NOMO-1 (cell line): ENCODE measurements around the gene PDK2.

Experiments
- DNase-seq, 2 experiments: peaks; one replicate each; lab custom pipeline; 2025; ENCODE audit not compliant: unreplicated experiment in 2 of 2; lab: John Stamatoyannopoulos, UW

PDK2 gene

DNA sequence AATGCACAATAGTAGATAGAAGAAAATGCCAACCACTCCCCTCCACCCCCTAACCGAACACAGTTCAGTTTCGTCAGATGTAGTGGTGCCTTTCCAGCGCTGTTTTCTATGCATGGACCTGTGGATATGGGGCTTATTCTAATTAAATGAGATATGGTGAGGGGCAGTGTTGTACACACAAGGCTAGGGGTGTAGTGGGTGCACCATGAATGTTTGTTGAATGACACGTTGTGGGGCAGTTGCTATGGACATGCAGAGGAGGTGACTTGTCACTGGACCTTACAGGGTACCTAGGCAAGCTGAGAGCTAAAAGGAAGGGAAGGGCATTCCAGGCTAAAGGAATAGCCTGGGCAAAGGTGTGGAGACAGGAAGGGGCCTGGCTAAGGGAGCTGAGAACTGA, 3.4 kb downstream of the PDK2 start:
- no peak for DNase-seq

DNA sequence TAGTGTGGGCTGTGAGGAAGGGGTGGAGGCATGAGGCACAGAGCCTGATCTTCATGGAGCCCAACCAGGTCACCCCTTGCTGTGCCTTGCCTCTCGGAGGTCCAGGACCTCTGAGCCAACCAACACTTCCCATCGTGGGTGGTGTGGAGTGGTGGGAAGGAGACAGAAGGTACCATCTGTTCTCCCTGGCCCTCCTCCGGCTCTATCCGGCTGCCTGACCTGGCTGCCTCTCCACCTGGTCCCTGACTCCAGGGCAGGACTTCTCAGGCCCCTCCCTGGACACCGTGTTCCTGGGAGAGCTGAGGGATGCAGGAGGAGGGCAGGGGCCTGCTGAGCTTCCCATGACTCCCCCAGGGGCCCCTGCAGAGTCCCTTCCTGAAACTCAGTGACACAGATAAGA, 3.9 kb downstream of the PDK2 start:
- DNase-seq: no peak

DNA sequence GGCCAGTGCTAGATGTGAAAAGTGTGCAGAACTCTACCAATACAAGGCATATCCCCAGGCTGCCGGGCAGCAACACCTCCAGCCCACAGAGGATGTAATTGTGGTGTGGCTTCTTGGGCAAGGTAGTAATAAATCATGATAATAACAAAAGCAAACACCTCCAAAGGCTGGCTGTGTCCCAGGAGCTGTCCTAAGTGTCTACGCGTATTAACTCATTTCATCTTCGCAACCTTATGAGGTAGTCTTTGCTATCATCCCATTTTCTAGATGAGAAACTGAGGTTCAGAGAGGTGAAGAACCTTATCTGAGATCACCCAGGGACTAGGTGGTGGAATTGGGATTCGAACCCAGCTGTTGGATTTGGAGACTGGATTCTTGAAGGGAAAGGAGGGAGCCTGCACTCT, 5.3 kb downstream of the PDK2 start:
- DNase-seq: no peak

GRCh38 chr17:50100921-50101345, 5.8 kb downstream of the PDK2 start:
- no peak for DNase-seq

- no peak for DNase-seq
Measured at GRCh38 chr17:50101346-50102163, 6.4 kb downstream of the PDK2 start.

- no peak for DNase-seq
Measured at GRCh38 chr17:50102164-50102991, 7.2 kb downstream of the PDK2 start.

DNA sequence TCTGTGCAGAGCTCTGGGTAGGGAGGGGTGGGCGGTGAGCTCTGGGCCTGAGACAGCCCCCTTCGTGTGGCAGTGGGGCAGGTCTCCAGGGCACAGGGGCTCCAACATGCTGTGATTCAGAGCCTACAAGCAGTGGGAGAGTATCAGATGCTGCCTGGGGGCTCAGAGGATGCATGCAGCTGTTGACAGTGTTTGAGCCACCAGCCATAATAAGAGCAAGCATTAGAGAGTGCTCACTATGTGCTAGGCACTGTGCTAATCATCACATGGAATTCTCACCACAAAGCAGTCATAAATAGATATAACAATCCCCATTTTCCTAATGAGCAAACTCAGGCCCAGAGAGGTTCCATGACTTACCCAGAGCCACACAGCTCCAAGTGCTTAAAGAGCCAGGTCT, 8.1 kb downstream of the PDK2 start:
- no peak for DNase-seq

- no peak for DNase-seq
Measured at GRCh38 chr17:50103941-50104340, 8.8 kb downstream of the PDK2 start.

DNA sequence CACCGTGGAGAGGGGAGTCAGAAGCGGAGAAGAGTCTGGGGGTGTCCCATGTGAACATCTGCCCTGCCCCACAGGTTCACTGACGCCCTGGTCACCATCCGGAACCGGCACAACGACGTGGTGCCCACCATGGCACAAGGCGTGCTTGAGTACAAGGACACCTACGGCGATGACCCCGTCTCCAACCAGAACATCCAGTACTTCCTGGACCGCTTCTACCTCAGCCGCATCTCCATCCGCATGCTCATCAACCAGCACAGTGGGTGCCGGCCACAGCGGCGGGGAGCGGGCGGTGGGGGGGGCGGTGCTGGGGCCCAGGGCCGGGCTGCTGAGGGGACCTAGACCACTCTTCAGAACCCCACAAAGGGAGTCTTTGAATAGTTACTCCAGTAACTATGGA, 10.7 kb downstream of the PDK2 start:
- DNase-seq: no peak

- no peak for DNase-seq
Measured at GRCh38 chr17:50106393-50107131, 11.4 kb downstream of the PDK2 start.

- DNase-seq: no peak
Measured at GRCh38 chr17:50107790-50108414, 12.8 kb downstream of the PDK2 start.

DNA sequence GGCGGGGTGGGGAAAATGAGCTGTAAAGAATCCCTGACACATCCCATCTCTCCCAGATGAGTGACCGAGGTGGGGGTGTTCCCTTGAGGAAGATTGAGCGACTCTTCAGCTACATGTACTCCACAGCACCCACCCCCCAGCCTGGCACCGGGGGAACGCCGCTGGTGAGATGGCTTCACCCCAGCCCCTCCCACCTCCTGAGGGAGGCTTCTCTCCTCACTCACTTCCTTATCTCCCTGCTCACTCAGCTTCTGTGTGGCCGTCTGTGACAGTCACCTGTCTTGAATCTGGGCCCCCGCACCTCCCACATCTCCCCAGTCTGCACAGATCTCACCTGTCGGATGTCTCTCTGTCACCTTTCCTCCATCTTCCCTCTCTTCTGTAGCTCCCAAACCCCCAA, 13.4 kb downstream of the PDK2 start:
- no peak for DNase-seq

DNA sequence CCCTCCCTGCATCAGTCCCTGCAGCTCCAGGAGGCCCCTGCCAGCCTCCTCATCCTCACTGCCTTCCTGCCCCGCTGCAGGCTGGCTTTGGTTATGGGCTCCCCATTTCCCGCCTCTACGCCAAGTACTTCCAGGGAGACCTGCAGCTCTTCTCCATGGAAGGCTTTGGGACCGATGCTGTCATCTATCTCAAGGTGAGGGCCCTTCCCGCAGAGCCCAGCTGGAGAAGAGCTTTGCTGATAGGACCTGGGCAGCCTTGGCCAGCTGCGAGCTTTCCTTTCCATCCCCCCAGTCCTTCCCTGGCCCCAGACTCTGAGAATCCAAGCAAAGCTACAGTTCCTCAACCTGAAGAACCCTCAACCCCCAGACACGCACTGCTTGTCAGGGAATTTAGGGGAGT, 14.1 kb downstream of the PDK2 start:
- DNase-seq: no peak

- DNase-seq: no peak
Measured at GRCh38 chr17:50109785-50110184, 14.6 kb downstream of the PDK2 start.

- DNase-seq: no peak
Measured at GRCh38 chr17:50110591-50111349, 15.6 kb downstream of the PDK2 start.

DNA sequence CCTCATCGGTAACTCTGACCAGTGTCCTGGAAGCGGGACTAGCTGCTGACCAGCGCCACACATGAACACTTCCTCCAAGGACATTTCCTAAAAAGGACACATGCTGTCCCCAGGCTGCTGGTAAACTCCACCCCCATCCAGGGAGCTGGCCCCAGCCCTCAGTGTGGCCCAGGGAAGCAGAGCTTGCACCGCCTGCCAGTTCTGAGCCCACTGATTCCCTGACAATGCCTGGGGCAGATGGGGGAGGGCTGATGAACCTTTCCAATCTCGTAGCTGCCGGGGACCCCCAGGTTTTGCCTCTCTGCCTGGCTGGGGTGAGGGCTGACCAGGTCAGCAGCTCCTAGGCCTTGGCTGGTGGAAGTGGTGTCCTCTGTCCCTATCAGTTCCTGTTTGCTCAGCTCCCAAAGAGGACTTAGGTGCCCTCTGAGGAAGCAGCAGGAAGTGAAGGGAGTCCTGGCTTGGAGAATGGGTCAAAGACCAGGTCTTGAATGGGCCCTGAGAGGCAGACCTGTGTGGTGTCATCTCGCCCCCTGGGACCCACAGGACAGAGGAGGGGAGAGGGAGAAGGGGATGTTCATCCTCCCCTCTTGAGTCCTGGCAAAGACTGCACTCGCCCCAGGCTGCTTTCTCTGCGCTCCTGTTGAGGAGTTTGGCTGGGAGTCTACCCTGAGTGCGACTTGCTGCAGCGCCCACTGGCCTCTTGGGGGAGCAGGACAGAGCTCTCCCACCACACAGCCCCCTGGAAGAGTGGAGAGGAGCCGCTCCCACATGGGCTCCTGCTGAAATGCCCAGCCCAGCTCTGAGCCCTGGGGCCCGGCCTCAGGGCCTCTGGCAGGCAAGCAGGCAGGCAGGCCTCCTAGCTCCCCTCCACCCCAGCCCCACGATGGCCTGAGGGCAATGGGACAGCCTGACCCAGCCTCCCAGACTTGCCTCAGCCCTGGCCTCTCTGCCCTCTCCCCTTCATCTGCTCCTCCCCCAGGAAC, 16.8 kb downstream of the PDK2 start:
- DNase-seq: no peak

GRCh38 chr17:50112694-50113093, 17.5 kb downstream of the PDK2 start:
- DNase-seq: no peak

DNA sequence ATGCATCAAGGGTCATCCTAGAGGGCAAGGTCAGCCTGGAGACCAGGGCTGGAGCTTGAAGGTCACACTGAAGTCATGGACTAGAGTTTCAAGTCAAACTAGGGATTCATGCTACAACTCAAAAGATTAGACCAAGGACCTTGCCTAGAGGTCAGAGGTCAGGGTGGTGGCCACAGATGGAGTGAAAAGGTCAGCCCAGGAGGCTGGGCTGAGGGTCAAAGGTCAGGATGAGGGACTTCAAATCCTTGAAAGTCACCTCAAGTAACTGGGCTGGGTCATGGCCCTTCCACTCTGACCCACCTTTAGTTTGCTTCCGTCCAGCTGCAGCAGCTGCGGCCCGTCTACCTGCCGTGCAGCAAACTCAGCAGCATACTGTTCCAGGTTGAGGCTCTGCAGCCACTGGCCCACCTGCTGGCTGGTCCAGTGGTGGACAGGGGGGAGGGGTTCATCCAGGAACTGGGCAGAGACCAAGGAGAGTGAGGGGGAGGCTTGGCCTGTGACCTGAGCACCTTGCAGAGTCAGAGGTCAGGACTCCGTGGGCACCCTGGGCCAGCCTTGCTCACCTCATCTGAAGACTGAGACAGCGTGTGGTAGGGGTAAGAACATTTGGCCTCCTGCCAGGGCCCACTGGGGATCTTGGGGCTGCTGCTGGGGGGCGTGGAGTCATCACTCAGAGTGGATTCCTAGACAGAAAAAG, 18.6 kb downstream of the PDK2 start:
- no peak for DNase-seq
